Testis (tissue), 2 donors: ENCODE data around the gene FAM185A.
"Not testable (repeated sequence)": the region's sequence is repeated elsewhere in the genome, so short reads cannot be mapped to it uniquely, and the experiment has no call there.

Experiments
- CTCF ChIP-seq, 3 experiments: fragments of 450-650 bp in 2 of 3; fragments of 200-600 bp in 1 of 3; sonication (generic) in 1 of 3; IDR thresholded peaks; one replicate each; pipeline ENCODE4 v1.5.1; 2016 to 2019; ENCODE audit warnings: antibody characterized with exemption in 3 of 3, mild to moderate bottlenecking in 2 of 3, moderate library complexity in 1 of 3
- POLR2A ChIP-seq: fragments of 450-650 bp; IDR thresholded peaks from one replicate; pipeline ENCODE4 v1.6.1; 2017; ENCODE audit warnings: antibody characterized with exemption, mild to moderate bottlenecking, moderate library complexity

GRCh38 chr7:102770467-102770866, 21.7 kb downstream of the FAM185A start:
- TF ChIP-seq POLR2A; CTCF (IDR thresholded peaks at IDR 0.05): not testable (repeated sequence)
